H9 (cell line): ENCODE data around the gene PAEP. TPM values are rescaled to one million over a fixed set of nuclear protein-coding genes. Genes with fewer than 3 reads are reported as not detected.

Experiments
- DNase-seq: peaks from one replicate; pipeline ENCODE4 v3.0.0-alpha.2; 2017
- H2AFZ ChIP-seq: one replicate; pipeline ENCODE4 v1.6.1; 2013; ENCODE audit warnings: mild to moderate bottlenecking, low read length, control low read depth, moderate library complexity
- H2AK5ac ChIP-seq: 2 replicates; pipeline ENCODE4 v1.6.1; 2013; ENCODE audit warnings: low read length, control low read depth, mixed read lengths; ENCODE audit not compliant: insufficient read length
- H2BK120ac ChIP-seq: one replicate; pipeline ENCODE4 v1.6.1; 2013; ENCODE audit warnings: low read depth, mild to moderate bottlenecking, low read length, control low read depth, inconsistent platforms; ENCODE audit not compliant: poor library complexity, severe bottlenecking
- H2BK12ac ChIP-seq: 2 replicates; pipeline ENCODE4 v1.6.1; 2013; ENCODE audit warnings: low read length, control low read depth, mixed read lengths, low read depth; ENCODE audit not compliant: insufficient read length
- H2BK15ac ChIP-seq: 2 replicates; pipeline ENCODE4 v1.6.1; 2013; ENCODE audit warnings: low read depth, low read length, control low read depth
- H2BK20ac ChIP-seq: one replicate; pipeline ENCODE4 v1.6.1; 2013; ENCODE audit warnings: low read depth, mild to moderate bottlenecking, low read length, control low read depth, inconsistent platforms; ENCODE audit not compliant: poor library complexity, severe bottlenecking
- H2BK5ac ChIP-seq: 2 replicates; pipeline ENCODE4 v1.6.1; 2013; ENCODE audit warnings: low read length, control low read depth, mixed read lengths; ENCODE audit not compliant: insufficient read length
- H3K14ac ChIP-seq: 2 replicates; pipeline ENCODE4 v1.6.1; 2013; ENCODE audit warnings: low read length, control low read depth; ENCODE audit not compliant: insufficient read depth
- H3K18ac ChIP-seq: 2 replicates; pipeline ENCODE4 v1.6.1; 2013; ENCODE audit warnings: low read depth, mild to moderate bottlenecking, mixed read lengths, low read length, control low read depth; ENCODE audit not compliant: insufficient read length
- H3K23ac ChIP-seq: 2 replicates; pipeline ENCODE4 v1.6.1; 2013; ENCODE audit warnings: low read length, control low read depth, mixed read lengths, low read depth; ENCODE audit not compliant: insufficient read length
- H3K23me2 ChIP-seq: 2 replicates; pipeline ENCODE4 v1.6.1; 2013; ENCODE audit warnings: low read depth, mild to moderate bottlenecking, mixed read lengths, low read length, control low read depth; ENCODE audit not compliant: insufficient read length, poor library complexity, severe bottlenecking
- H3K27ac ChIP-seq: 2 replicates; pipeline ENCODE4 v1.5.1; 2013; ENCODE audit warnings: low read length, control low read depth, mixed read lengths, low read depth; ENCODE audit not compliant: insufficient read length
- H3K27me3 ChIP-seq: 2 replicates; pipeline ENCODE4 v1.6.1; 2013; ENCODE audit warnings: low read length, control low read depth, inconsistent platforms; ENCODE audit not compliant: insufficient read depth
- H3K4ac ChIP-seq: 2 replicates; pipeline ENCODE4 v1.6.1; 2013; ENCODE audit warnings: low read depth, mild to moderate bottlenecking, control low read depth, inconsistent platforms, low read length, moderate library complexity
- H3K4me1 ChIP-seq: 2 replicates; pipeline ENCODE4 v1.6.1; 2013; ENCODE audit warnings: low read length, control low read depth, inconsistent platforms; ENCODE audit not compliant: insufficient read depth
- H3K4me2 ChIP-seq: 2 replicates; pipeline ENCODE4 v1.6.1; 2013; ENCODE audit warnings: low read length, control low read depth, mixed read lengths; ENCODE audit not compliant: insufficient read length, insufficient read depth
- H3K56ac ChIP-seq: 2 replicates; pipeline ENCODE4 v1.6.1; 2013; ENCODE audit warnings: low read depth, mild to moderate bottlenecking, mixed read lengths, low read length, control low read depth; ENCODE audit not compliant: insufficient read length
- H3K79me1 ChIP-seq: 2 replicates; pipeline ENCODE4 v1.6.1; 2013; ENCODE audit warnings: low read depth, mild to moderate bottlenecking, moderate library complexity, low read length, control low read depth, inconsistent platforms; ENCODE audit not compliant: insufficient read depth, poor library complexity, severe bottlenecking
- H3K79me2 ChIP-seq: 2 replicates; pipeline ENCODE4 v1.6.1; 2013; ENCODE audit warnings: low read length, control low read depth, inconsistent platforms; ENCODE audit not compliant: insufficient read depth
- H3K9ac ChIP-seq: 2 replicates; pipeline ENCODE4 v1.6.1; 2013; ENCODE audit warnings: low read length, control low read depth, mixed read lengths; ENCODE audit not compliant: insufficient read length; ENCODE audit errors: extremely low read depth
- H3K9me3 ChIP-seq: one replicate; pipeline ENCODE4 v1.6.1; 2013; ENCODE audit warnings: low read depth, low read length, inconsistent platforms; ENCODE audit not compliant: control insufficient read depth
- H3T11ph ChIP-seq: one replicate; pipeline ENCODE4 v1.6.1; 2013; ENCODE audit warnings: mild to moderate bottlenecking, low read length, control low read depth, inconsistent platforms
- H4K20me1 ChIP-seq: one replicate; pipeline ENCODE4 v1.6.1; 2013; ENCODE audit not compliant: control insufficient read depth, insufficient read length, insufficient read depth
- H4K5ac ChIP-seq: 2 replicates; pipeline ENCODE4 v1.6.1; 2013; ENCODE audit warnings: low read depth, mild to moderate bottlenecking, mixed read lengths, low read length, control low read depth; ENCODE audit not compliant: insufficient read length
- H4K8ac ChIP-seq: replicated peaks from 2 replicates; pipeline ENCODE4 v1.6.1; 2013; ENCODE audit warnings: low read length, control low read depth, mixed read lengths, low read depth; ENCODE audit not compliant: insufficient read length
- H4K91ac ChIP-seq: 2 replicates; pipeline ENCODE4 v1.6.1; 2013; ENCODE audit warnings: low read depth, mild to moderate bottlenecking, moderate library complexity, mixed read lengths, low read length, control low read depth; ENCODE audit not compliant: insufficient read length
- H3K27ac Mint-ChIP-seq, 3 experiments: 2 replicates in 2 of 3; 3 replicates in 1 of 3; pipeline ENCODE4 v1.8.0; 2020 to 2021; ENCODE audit warnings: mixed read lengths in 3 of 3, mild to moderate bottlenecking in 1 of 3, moderate library complexity in 1 of 3
- H3K27me3 Mint-ChIP-seq: 2 replicates; pipeline ENCODE4 v1.8.0; 2021; ENCODE audit warnings: low read depth, mild to moderate bottlenecking, moderate library complexity, mixed read lengths
- H3K36me3 Mint-ChIP-seq, 3 experiments: 2 replicates in 2 of 3; 3 replicates in 1 of 3; pipeline ENCODE4 v1.8.0; 2020 to 2021; ENCODE audit warnings: low read depth in 3 of 3, mixed read lengths in 3 of 3; ENCODE audit not compliant: insufficient read depth in 1 of 3
- H3K4me1 Mint-ChIP-seq, 2 experiments: 2 replicates each; pipeline ENCODE4 v1.8.0; 2020; ENCODE audit warnings: mixed read lengths in 2 of 2
- H3K4me3 Mint-ChIP-seq, 2 experiments: 2 replicates in 1 of 2; 3 replicates in 1 of 2; pipeline ENCODE4 v1.8.0; 2020 to 2021; ENCODE audit warnings: mild to moderate bottlenecking in 2 of 2, mixed read lengths in 2 of 2, moderate library complexity in 1 of 2
- H3K9me3 Mint-ChIP-seq, 2 experiments: 2 replicates in 1 of 2; 3 replicates in 1 of 2; pipeline ENCODE4 v1.8.0; 2020; ENCODE audit warnings: mild to moderate bottlenecking in 2 of 2, mixed read lengths in 2 of 2, moderate library complexity in 1 of 2
- WGBS: extraction: QIAGEN DNeasy Blood & Tissue Kit; methylation state at CpG from one replicate; pipeline ENCODE4 v1.1.7; 2013; ENCODE audit warnings: missing lambda C conversion rate, low lambda C conversion rate, mixed read lengths; ENCODE audit not compliant: insufficient read length; ENCODE audit errors: extremely low coverage; 5-methylcytosine and 5-hydroxymethylcytosine counted together
- total RNA-seq: library from RNA; stranded (reverse); gene quantifications from 2 replicates; pipeline ENCODE4 v1.2.1, GENCODE V29; 2021
- TF ChIP-seq, protein P1 (sequence below): fragments of 200-600 bp; sonication (generic); conservative IDR thresholded peaks from 3 replicates; pipeline ENCODE4 v1.8.0; 2021; ENCODE audit warnings: antibody characterized with exemption, mild to moderate bottlenecking

The PAEP gene
- total RNA-seq, 1 experiment from 2014 or later: not detected

DNA sequence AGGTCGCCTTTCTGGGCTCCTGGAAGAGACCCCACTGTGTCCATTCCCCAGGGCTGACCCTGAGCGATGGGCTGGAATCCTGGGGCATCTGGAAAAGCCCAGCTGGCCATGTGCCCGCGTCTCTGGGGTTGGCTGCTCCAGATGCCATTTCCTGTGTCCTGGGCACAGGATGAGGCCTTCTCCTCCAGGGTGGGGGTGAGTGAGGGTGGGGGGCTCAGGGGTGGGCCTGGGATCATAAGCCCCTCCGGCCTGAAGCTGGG is 30.7 kb downstream of the PAEP start:
- Histone ChIP-seq H3K4ac (no peak overlapping the region), H4K8ac (no peak overlapping the region), H2AFZ (no peak overlapping the region), H2BK12ac (no peak overlapping the region), H3K27ac (no peak overlapping the region), H2BK120ac (no peak overlapping the region), H2BK15ac (no peak overlapping the region), H3K9ac (no peak overlapping the region), H2AK5ac (no peak overlapping the region), H3K56ac (no peak overlapping the region), H4K91ac (no peak overlapping the region), H3K4me2 (no peak overlapping the region), H3T11ph (no peak overlapping the region), H3K14ac (no peak overlapping the region), H4K20me1 (no peaks in the 10 kb centered on the region), H2BK20ac (no peak overlapping the region), H3K27me3 (no peaks in the 10 kb centered on the region), H3K79me2 (no peaks in the 10 kb centered on the region), H4K5ac (no peak overlapping the region), H3K9me3 (no peaks in the 10 kb centered on the region), H3K23me2 (no peaks in the 10 kb centered on the region), H3K4me1 (no peaks in the 10 kb centered on the region), H3K23ac (no peak overlapping the region), H3K79me1 (no peaks in the 10 kb centered on the region), H3K18ac (no peak overlapping the region), H2BK5ac (no peak overlapping the region)
- Mint-ChIP-seq H3K36me3 (no peaks in the 10 kb centered on the region), H3K4me3 (no peak overlapping the region), H3K4me1 (no peaks in the 10 kb centered on the region), H3K27me3 (no peaks in the 10 kb centered on the region; the same call in 1 of the 2 replicates), H3K9me3 (peaks cover 2 to 7% of the 10 kb centered on the region in 2 experiments; a peak in 3 of 5 replicates), H3K27ac (no peak overlapping the region)
- DNase-seq: no peak
- TF ChIP-seq, protein P1, sequence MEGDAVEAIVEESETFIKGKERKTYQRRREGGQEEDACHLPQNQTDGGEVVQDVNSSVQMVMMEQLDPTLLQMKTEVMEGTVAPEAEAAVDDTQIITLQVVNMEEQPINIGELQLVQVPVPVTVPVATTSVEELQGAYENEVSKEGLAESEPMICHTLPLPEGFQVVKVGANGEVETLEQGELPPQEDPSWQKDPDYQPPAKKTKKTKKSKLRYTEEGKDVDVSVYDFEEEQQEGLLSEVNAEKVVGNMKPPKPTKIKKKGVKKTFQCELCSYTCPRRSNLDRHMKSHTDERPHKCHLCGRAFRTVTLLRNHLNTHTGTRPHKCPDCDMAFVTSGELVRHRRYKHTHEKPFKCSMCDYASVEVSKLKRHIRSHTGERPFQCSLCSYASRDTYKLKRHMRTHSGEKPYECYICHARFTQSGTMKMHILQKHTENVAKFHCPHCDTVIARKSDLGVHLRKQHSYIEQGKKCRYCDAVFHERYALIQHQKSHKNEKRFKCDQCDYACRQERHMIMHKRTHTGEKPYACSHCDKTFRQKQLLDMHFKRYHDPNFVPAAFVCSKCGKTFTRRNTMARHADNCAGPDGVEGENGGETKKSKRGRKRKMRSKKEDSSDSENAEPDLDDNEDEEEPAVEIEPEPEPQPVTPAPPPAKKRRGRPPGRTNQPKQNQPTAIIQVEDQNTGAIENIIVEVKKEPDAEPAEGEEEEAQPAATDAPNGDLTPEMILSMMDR: no peak
- no CpG with 5 or more reads among the region's 5 CpGs for WGBS
